IMR-90 (cell line): ENCODE measurements around the gene SCNN1B. TPM values are rescaled to one million over a fixed set of nuclear protein-coding genes. Genes with fewer than 3 reads are reported as not detected.

Experiments
- ATAC-seq: fragments of 200-7000 bp; cut with Tn5 transposase; 2 replicates; pipeline ENCODE4 v1.9.1; 2020; ENCODE audit warnings: low read depth, mild to moderate bottlenecking, moderate library complexity
- BruUV-seq: library from RNA; stranded (reverse); fragments of 400-500 nt; replicated peaks from 2 replicates; lab custom pipeline; 2021; lab: Mats Ljungman, UMichigan
- CTCF ChIA-PET: fragments of 300-600 bp; formaldehyde crosslinking; extraction: SDS; loops from one replicate; lab custom pipeline; 2021; ENCODE audit warnings: antibody characterized with exemption; lab: Yijun Ruan, JAX
- POLR2A ChIA-PET: fragments of 300-600 bp; sonication (Branson Sonifier 250); formaldehyde crosslinking; loops from one replicate; lab custom pipeline; 2022; ENCODE audit warnings: antibody characterized with exemption; ENCODE audit not compliant: unreplicated experiment; lab: Charles Lee
- DNase-seq: peaks from one replicate; pipeline ENCODE4 v3.0.0; 2013
- H2AFZ ChIP-seq: replicated peaks from 2 replicates; pipeline ENCODE3; 2013; ENCODE audit warnings: low read length, mild to moderate bottlenecking; ENCODE audit not compliant: poor library complexity
- H2AK5ac ChIP-seq: 2 replicates; pipeline ENCODE4 v1.6.1; 2013; ENCODE audit warnings: low read depth, low read length, inconsistent platforms
- H2AK9ac ChIP-seq: replicated peaks from 2 replicates; pipeline ENCODE3; 2013; ENCODE audit warnings: mild to moderate bottlenecking, low read depth, low read length, moderate library complexity; ENCODE audit not compliant: poor library complexity
- H2BK120ac ChIP-seq: 2 replicates; pipeline ENCODE4 v1.6.1; 2013; ENCODE audit warnings: low read depth, low read length, inconsistent platforms
- H2BK15ac ChIP-seq: 3 replicates; pipeline ENCODE4 v1.6.1; 2013; ENCODE audit warnings: low read depth, low read length, inconsistent platforms
- H2BK20ac ChIP-seq: 2 replicates; pipeline ENCODE4 v1.6.1; 2013; ENCODE audit warnings: low read depth, mild to moderate bottlenecking, inconsistent platforms, low read length, moderate library complexity
- H2BK5ac ChIP-seq: 2 replicates; pipeline ENCODE4 v1.6.1; 2013; ENCODE audit warnings: mild to moderate bottlenecking, low read depth, low read length, inconsistent platforms; ENCODE audit not compliant: poor library complexity, severe bottlenecking
- H3K14ac ChIP-seq: replicated peaks from 2 replicates; pipeline ENCODE4 v1.6.1; 2013; ENCODE audit warnings: low read depth, low read length, inconsistent platforms
- H3K18ac ChIP-seq: 2 replicates; pipeline ENCODE4 v1.6.1; 2013; ENCODE audit warnings: low read depth, low read length, control low read depth
- H3K23ac ChIP-seq: 2 replicates; pipeline ENCODE4 v1.6.1; 2013; ENCODE audit warnings: low read depth, low read length, inconsistent platforms
- H3K27ac ChIP-seq: 2 replicates; pipeline ENCODE4 v1.5.1; 2013; ENCODE audit warnings: mild to moderate bottlenecking, control low read depth, low read length; ENCODE audit not compliant: insufficient read depth
- H3K27me3 ChIP-seq: 2 replicates; pipeline ENCODE4 v1.6.1; 2013; ENCODE audit warnings: low read length; ENCODE audit not compliant: control insufficient read depth, insufficient read depth
- H3K36me3 ChIP-seq: 2 replicates; pipeline ENCODE4 v1.6.1; 2013; ENCODE audit warnings: low read length, mixed read lengths; ENCODE audit not compliant: control insufficient read depth, insufficient read depth
- H3K4ac ChIP-seq: 2 replicates; pipeline ENCODE4 v1.6.1; 2013; ENCODE audit warnings: low read depth, low read length, inconsistent platforms
- H3K4me1 ChIP-seq: 2 replicates; pipeline ENCODE4 v1.6.1; 2013; ENCODE audit warnings: low read length, mixed read lengths; ENCODE audit not compliant: control insufficient read depth, insufficient read depth
- H3K4me2 ChIP-seq: 2 replicates; pipeline ENCODE4 v1.6.1; 2013; ENCODE audit warnings: low read depth, mild to moderate bottlenecking, control low read depth, low read length, moderate library complexity
- H3K4me3 ChIP-seq: 2 replicates; pipeline ENCODE4 v1.5.1; 2013; ENCODE audit warnings: low read depth, mild to moderate bottlenecking, control low read depth, low read length, moderate library complexity; ENCODE audit not compliant: insufficient read depth
- H3K56ac ChIP-seq: 2 replicates; pipeline ENCODE4 v1.6.1; 2013; ENCODE audit warnings: low read length, inconsistent platforms; ENCODE audit not compliant: insufficient read depth; ENCODE audit errors: extremely low read depth
- H3K79me1 ChIP-seq, 2 experiments: 2 replicates each; pipeline ENCODE4 v1.6.1; 2013; ENCODE audit warnings: low read length in 2 of 2, inconsistent platforms in 1 of 2, low read depth in 1 of 2
- H3K9ac ChIP-seq: 2 replicates; pipeline ENCODE4 v1.6.1; 2013; ENCODE audit warnings: low read depth, low read length, control low read depth
- H3K9me1 ChIP-seq: 2 replicates; pipeline ENCODE4 v1.6.1; 2013; ENCODE audit warnings: low read length, inconsistent platforms; ENCODE audit not compliant: insufficient read depth
- H3K9me3 ChIP-seq: 2 replicates; pipeline ENCODE4 v1.6.1; 2013; ENCODE audit warnings: low read length; ENCODE audit not compliant: control insufficient read depth, insufficient read depth
- H4K20me1 ChIP-seq: 2 replicates; pipeline ENCODE4 v1.6.1; 2013; ENCODE audit warnings: low read length, inconsistent platforms; ENCODE audit not compliant: insufficient read depth
- H4K5ac ChIP-seq: 2 replicates; pipeline ENCODE4 v1.6.1; 2013; ENCODE audit warnings: mild to moderate bottlenecking, low read depth, low read length, control low read depth
- H4K8ac ChIP-seq, 2 experiments: 2 replicates each; pipeline ENCODE4 v1.6.1; 2013; ENCODE audit warnings: low read depth in 2 of 2, low read length in 2 of 2, control low read depth in 1 of 2, inconsistent platforms in 1 of 2
- H4K91ac ChIP-seq: 2 replicates; pipeline ENCODE4 v1.6.1; 2013; ENCODE audit warnings: low read depth, low read length, inconsistent platforms; ENCODE audit not compliant: insufficient read depth
- BHLHE40 ChIP-seq: fragments of 150-350 bp; IDR thresholded peaks from 2 replicates; pipeline ENCODE4 v1.6.1; 2016; ENCODE audit warnings: mild to moderate bottlenecking, low read depth, low read length
- CEBPB ChIP-seq: IDR thresholded peaks from 2 replicates; pipeline ENCODE4 v1.6.1; 2012; ENCODE audit warnings: low read depth, low read length, improper control_type of control experiment
- CHD1 ChIP-seq: IDR thresholded peaks from 2 replicates; pipeline ENCODE4 v1.6.1; 2012; ENCODE audit warnings: low read depth, low read length, improper control_type of control experiment
- CTCF ChIP-seq: conservative IDR thresholded peaks from 2 replicates; pipeline ENCODE4 v1.5.1; 2012; ENCODE audit warnings: mild to moderate bottlenecking, low read depth, low read length, improper control_type of control experiment
- FOS ChIP-seq: fragments of 150-350 bp; IDR thresholded peaks from 2 replicates; pipeline ENCODE4 v1.6.1; 2016; ENCODE audit warnings: low read depth, low read length
- MAZ ChIP-seq: IDR thresholded peaks from 2 replicates; pipeline ENCODE4 v1.6.1; 2012; ENCODE audit warnings: low read depth, mild to moderate bottlenecking, low read length, improper control_type of control experiment, moderate library complexity, borderline replicate concordance
- RAD21 ChIP-seq: IDR thresholded peaks from 2 replicates; pipeline ENCODE4 v1.6.1; 2012; ENCODE audit warnings: low read length, improper control_type of control experiment
- RFX5 ChIP-seq: IDR thresholded peaks from 2 replicates; pipeline ENCODE4 v1.8.0; 2012; ENCODE audit warnings: low read depth, mild to moderate bottlenecking, low read length, moderate library complexity
- WGBS, 2 experiments: methylation state at CpG; one replicate each; pipeline versions ENCODE4 v1.1.5 to v1.1.7; 2013; ENCODE audit warnings: missing lambda C conversion rate in 2 of 2; ENCODE audit not compliant: insufficient read length in 1 of 2; ENCODE audit errors: extremely low coverage in 2 of 2; 5-methylcytosine and 5-hydroxymethylcytosine counted together
- dilution Hi-C: fragments of 300-500 bp; cut with HindIII; formaldehyde crosslinking; loops from one replicate; pipeline ENCODE4 v1.14.3; 2018; ENCODE audit warnings: low sequenced_read_pairs; ENCODE audit not compliant: unreplicated experiment
- in situ Hi-C: fragments of 300-500 bp; cut with MboI; formaldehyde crosslinking; loops from 3 replicates; pipeline ENCODE4 v1.14.3; 2019; ENCODE audit warnings: low sequenced_read_pairs, inconsistent platforms, mixed read lengths
- intact Hi-C: fragments of 100-400 bp; cut with micrococcal nuclease; formaldehyde crosslinking; loops from 2 replicates; pipeline ENCODE4 v1.10.0; 2022
- polyA plus RNA-seq, 3 experiments: library from polyadenylated mRNA; depleted of rRNA; stranded (reverse); fragments of >200 nt; gene quantifications; 2 replicates each; pipeline ENCODE4 v1.2.3, GENCODE V29; 2012; ENCODE audit warnings: low replicate concordance in 1 of 3
- total RNA-seq: library from RNA; depleted of rRNA; stranded (reverse); fragments of >200 nt; gene quantifications from 2 replicates; pipeline ENCODE4 v1.2.3, GENCODE V29; 2012
- TF ChIP-seq, protein P1 (sequence below): fragments of 150-350 bp; IDR thresholded peaks from 2 replicates; pipeline ENCODE4 v1.6.1; 2017; ENCODE audit warnings: mild to moderate bottlenecking, antibody characterized with exemption, low read length, low read depth

SCNN1B gene
- total and polyA plus RNA-seq, 2 of the 4 experiments (the other 2 are of a cell fraction) = not detected

GRCh38 chr16:23389201-23389600 lies 87.1 kb downstream of the SCNN1B start:
- 90% methylated on average over 4 of the region's 5 CpGs; no CpG with 5 or more reads in 1 of the 2 experiments for WGBS, 2 experiments
- CTCF ChIA-PET = no interaction called here

More at GRCh38 chr16:23389201-23389600, 87.1 kb downstream of the SCNN1B start:
- Histone ChIP-seq H3K18ac (no peak overlapping the region), H2BK120ac (no peak overlapping the region), H3K23ac (no peak overlapping the region), H3K27ac (no peak overlapping the region), H3K56ac (no peak overlapping the region), H2AK9ac (no peak overlapping the region), H3K4me1 (peaks cover 1% of the 10 kb centered on the region; the same call in 1 of the 2 replicates), H3K79me1 (no peaks in the 10 kb centered on the region), H3K4me2 (no peak overlapping the region), H3K27me3 (no peaks in the 10 kb centered on the region), H4K5ac (no peak overlapping the region), H3K36me3 (peaks cover 39% of the 10 kb centered on the region), H2AFZ (no peak overlapping the region), H3K14ac (no peak overlapping the region), H2BK20ac (no peak overlapping the region), H4K20me1 (no peaks in the 10 kb centered on the region), H3K9me3 (no peaks in the 10 kb centered on the region), H2BK5ac (no peak overlapping the region), H2BK15ac (no peak overlapping the region), H3K4me3 (no peak overlapping the region), H3K9ac (no peak overlapping the region), H4K91ac (no peak overlapping the region), H2AK5ac (no peak overlapping the region), H3K4ac (no peak overlapping the region), H4K8ac (no peak overlapping the region), H3K9me1 (no peaks in the 10 kb centered on the region; the same call in 1 of the 2 replicates)
- in situ Hi-C loops (no loop called here), dilution Hi-C loops (no loop called here), intact Hi-C loops (no loop called here)
- POLR2A ChIA-PET = no interaction called here
- no TSS peak for BruUV-seq
- DNase-seq (no peak), ATAC-seq (no peak)
- TF ChIP-seq FOS (no peak), MAZ (no peak), CHD1 (no peak), RFX5 (no peak), RAD21 (no peak), CEBPB (no peak), BHLHE40 (no peak), CTCF (no peak)
- TF ChIP-seq, protein P1, sequence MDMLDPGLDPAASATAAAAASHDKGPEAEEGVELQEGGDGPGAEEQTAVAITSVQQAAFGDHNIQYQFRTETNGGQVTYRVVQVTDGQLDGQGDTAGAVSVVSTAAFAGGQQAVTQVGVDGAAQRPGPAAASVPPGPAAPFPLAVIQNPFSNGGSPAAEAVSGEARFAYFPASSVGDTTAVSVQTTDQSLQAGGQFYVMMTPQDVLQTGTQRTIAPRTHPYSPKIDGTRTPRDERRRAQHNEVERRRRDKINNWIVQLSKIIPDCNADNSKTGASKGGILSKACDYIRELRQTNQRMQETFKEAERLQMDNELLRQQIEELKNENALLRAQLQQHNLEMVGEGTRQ = no peak
